B cell (primary cell): ENCODE results near the gene LRIG1. TPM values are rescaled to one million over a fixed set of nuclear protein-coding genes. Genes with fewer than 3 reads are reported as not detected.

Experiments
- ATAC-seq: fragments of 200-7000 bp; cut with Tn5 transposase; one replicate; pipeline ENCODE4 v1.10.0; 2021; ENCODE audit warnings: low read depth, mild to moderate bottlenecking, moderate number of reproducible peaks, moderate library complexity
- CTCF ChIA-PET: fragments of 350-600 bp; sonication (Branson Sonifier 250); formaldehyde crosslinking; loops from one replicate; lab custom pipeline; 2021; ENCODE audit warnings: antibody characterized with exemption, inconsistent platforms; lab: Charles Lee
- POLR2A ChIA-PET: fragments of 350-600 bp; sonication (Branson Sonifier 250); formaldehyde crosslinking; loops from one replicate; lab custom pipeline; 2021; ENCODE audit warnings: antibody characterized with exemption; lab: Charles Lee
- DNase-seq: peaks from one replicate; pipeline ENCODE4 v3.0.0; 2013
- H2AFZ ChIP-seq: 2 replicates; pipeline ENCODE4 v1.6.1; 2012; ENCODE audit warnings: mild to moderate bottlenecking, low read depth, low read length; ENCODE audit not compliant: insufficient read depth, poor library complexity, severe bottlenecking
- H3K27ac ChIP-seq, 2 donors: 1 replicate in 1 of 2; 2 replicates in 1 of 2; pipeline ENCODE4 v1.5.1; 2012 to 2013; ENCODE audit warnings: low read length in 2 of 2, mild to moderate bottlenecking in 2 of 2, moderate library complexity in 1 of 2
- H3K27me3 ChIP-seq, 4 experiments: fragments of 200-600 bp in 1 of 4; sonication (generic) in 1 of 4; replicated peaks in 1 of 4; 1 replicate in 2 of 4; 2 replicates in 2 of 4; pipeline versions ENCODE4 v1.6.1 to v1.7.0; 2013 to 2016; ENCODE audit warnings: low read length in 3 of 4, mild to moderate bottlenecking in 2 of 4, mixed read lengths in 1 of 4, moderate library complexity in 1 of 4; ENCODE audit not compliant: insufficient read depth in 4 of 4, control insufficient read depth in 3 of 4; ENCODE audit errors: control extremely low read depth in 1 of 4
- H3K36me3 ChIP-seq, 2 experiments: replicated peaks in 1 of 2; 1 replicate in 1 of 2; 2 replicates in 1 of 2; pipeline versions ENCODE4 v1.6.1 to v1.7.1; 2013; ENCODE audit warnings: low read length in 1 of 2; ENCODE audit not compliant: insufficient read depth in 2 of 2, control insufficient read depth in 1 of 2; ENCODE audit errors: control extremely low read depth in 1 of 2, extremely low read depth in 1 of 2
- H3K4me1 ChIP-seq, 2 donors: fragments of 200-600 bp in 1 of 2; sonication (generic) in 1 of 2; 1 replicate in 1 of 2; 2 replicates in 1 of 2; pipeline versions ENCODE4 v1.5.1 to v1.6.1; 2013 to 2017; ENCODE audit warnings: low read length in 2 of 2; ENCODE audit not compliant: control insufficient read depth in 2 of 2, insufficient read depth in 2 of 2
- H3K4me2 ChIP-seq: replicated peaks from 2 replicates; pipeline ENCODE3; 2012; ENCODE audit warnings: mild to moderate bottlenecking, low read depth, low read length; ENCODE audit not compliant: poor library complexity, severe bottlenecking
- H3K4me3 ChIP-seq, 5 experiments: fragments of 200-600 bp in 1 of 5; sonication (generic) in 1 of 5; 1 replicate in 3 of 5; 2 replicates in 2 of 5; pipeline versions ENCODE4 v1.5.1 to v1.7.0; 2011 to 2016; ENCODE audit warnings: low read length in 4 of 5, mild to moderate bottlenecking in 4 of 5, low read depth in 2 of 5, control low read depth in 1 of 5, moderate library complexity in 1 of 5; ENCODE audit not compliant: insufficient read depth in 1 of 5; ENCODE audit errors: control extremely low read depth in 1 of 5, extremely low read depth in 1 of 5
- H3K79me2 ChIP-seq: fragments of 200-600 bp; sonication (generic); one replicate; pipeline ENCODE4 v1.6.0; 2016; ENCODE audit warnings: low read length; ENCODE audit not compliant: control insufficient read depth, insufficient read depth
- H3K9ac ChIP-seq: fragments of 200-600 bp; sonication (generic); 2 replicates; pipeline ENCODE4 v1.6.1; 2017; ENCODE audit warnings: mild to moderate bottlenecking, low read length, moderate library complexity
- H3K9me3 ChIP-seq, 3 donors: one replicate each; pipeline versions ENCODE4 v1.6.1 to v1.7.1; 2013; ENCODE audit warnings: low read length in 2 of 3; ENCODE audit not compliant: control insufficient read depth in 2 of 3, insufficient read depth in 1 of 3; ENCODE audit errors: control extremely low read depth in 1 of 3
- H4K20me1 ChIP-seq: 2 replicates; pipeline ENCODE4 v1.6.0; 2012; ENCODE audit warnings: mild to moderate bottlenecking, low read length; ENCODE audit not compliant: insufficient read depth, control insufficient read depth, poor library complexity, severe bottlenecking
- H3K27ac Mint-ChIP-seq: one replicate; pipeline ENCODE4 v1.8.0; 2021; ENCODE audit warnings: mixed read lengths
- H3K27me3 Mint-ChIP-seq: one replicate; pipeline ENCODE4 v1.8.0; 2021; ENCODE audit warnings: mixed read lengths
- H3K4me1 Mint-ChIP-seq: one replicate; pipeline ENCODE4 v1.8.0; 2021; ENCODE audit warnings: mixed read lengths
- H3K4me3 Mint-ChIP-seq: one replicate; pipeline ENCODE4 v1.8.0; 2021; ENCODE audit warnings: mixed read lengths
- H3K9me3 Mint-ChIP-seq: one replicate; pipeline ENCODE4 v1.8.0; 2022; ENCODE audit warnings: mixed read lengths; ENCODE audit not compliant: insufficient read depth
- EZH2 ChIP-seq: IDR thresholded peaks from 2 replicates; pipeline ENCODE4 v1.6.1; 2012; ENCODE audit warnings: borderline replicate concordance, low read depth, mild to moderate bottlenecking, moderate library complexity, low read length; ENCODE audit not compliant: insufficient read depth, poor library complexity, severe bottlenecking
- WGBS: methylation state at CpG from one replicate; pipeline ENCODE4 v1.1.5; 2013; ENCODE audit warnings: missing lambda C conversion rate; ENCODE audit not compliant: insufficient coverage; 5-methylcytosine and 5-hydroxymethylcytosine counted together
- intact Hi-C: fragments of 100-400 bp; cut with micrococcal nuclease; formaldehyde crosslinking; loops from one replicate; pipeline ENCODE4 v1.10.0; 2022
- polyA plus RNA-seq: library from polyadenylated mRNA; depleted of rRNA; stranded (reverse); fragments of >200 nt; gene quantifications from 2 replicates; pipeline ENCODE4 v1.2.3, GENCODE V29; 2012
- total RNA-seq, 2 donors: library from RNA; stranded (reverse); fragments of 120-200 nt in 1 of 2; gene quantifications; 1 replicate in 1 of 2; 2 replicates in 1 of 2; pipeline versions ENCODE4 v1.2.3 to v1.2.4, GENCODE V29; 2013 to 2022
- TF ChIP-seq, protein P1 (sequence below): fragments of 200-600 bp; IDR thresholded peaks from one replicate; pipeline ENCODE4 v1.8.0; 2022; ENCODE audit warnings: antibody characterized with exemption, mild to moderate bottlenecking

The LRIG1 gene
- total and polyA plus RNA-seq, 2 donors (not counting 1 experiment from before 2014, with no cell fraction given), result 9.2 to 12.4 TPM

- intact Hi-C loops, result no loop called here
- TF ChIP-seq EZH2, result no peak
- TF ChIP-seq, protein P1, sequence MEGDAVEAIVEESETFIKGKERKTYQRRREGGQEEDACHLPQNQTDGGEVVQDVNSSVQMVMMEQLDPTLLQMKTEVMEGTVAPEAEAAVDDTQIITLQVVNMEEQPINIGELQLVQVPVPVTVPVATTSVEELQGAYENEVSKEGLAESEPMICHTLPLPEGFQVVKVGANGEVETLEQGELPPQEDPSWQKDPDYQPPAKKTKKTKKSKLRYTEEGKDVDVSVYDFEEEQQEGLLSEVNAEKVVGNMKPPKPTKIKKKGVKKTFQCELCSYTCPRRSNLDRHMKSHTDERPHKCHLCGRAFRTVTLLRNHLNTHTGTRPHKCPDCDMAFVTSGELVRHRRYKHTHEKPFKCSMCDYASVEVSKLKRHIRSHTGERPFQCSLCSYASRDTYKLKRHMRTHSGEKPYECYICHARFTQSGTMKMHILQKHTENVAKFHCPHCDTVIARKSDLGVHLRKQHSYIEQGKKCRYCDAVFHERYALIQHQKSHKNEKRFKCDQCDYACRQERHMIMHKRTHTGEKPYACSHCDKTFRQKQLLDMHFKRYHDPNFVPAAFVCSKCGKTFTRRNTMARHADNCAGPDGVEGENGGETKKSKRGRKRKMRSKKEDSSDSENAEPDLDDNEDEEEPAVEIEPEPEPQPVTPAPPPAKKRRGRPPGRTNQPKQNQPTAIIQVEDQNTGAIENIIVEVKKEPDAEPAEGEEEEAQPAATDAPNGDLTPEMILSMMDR, result no peak
- H3K4me3 ChIP-seq, result no peak overlapping the region
- H3K27ac Mint-ChIP-seq, result no peak overlapping the region
- H3K9me3 ChIP-seq, result peaks cover 0 to 6% (median 4%) of the 10 kb centered on the region in 3 donors
- H4K20me1 ChIP-seq, result no peaks in the 10 kb centered on the region
- 70% methylated on average over 6 of the region's 6 CpGs for WGBS
- H3K79me2 ChIP-seq, result peaks cover 10% of the 10 kb centered on the region
- DNase-seq (no peak), ATAC-seq (no peak)
- no peak overlapping the region for H2AFZ ChIP-seq
- ChIA-PET POLR2A (interaction anchor here (1.2 kb wide), 1 partner anchor 15 kb away, joined by 3 read pairs; no protein-coding TSS in a partner anchor), CTCF (interaction anchor here (1.4 kb wide), 1 partner anchor 333 kb away, joined by 5 read pairs; no protein-coding TSS in a partner anchor)
- H3K27me3 ChIP-seq, result peaks cover 0 to 8% (median 0%) of the 10 kb centered on the region in 4 experiments
- H3K4me1 ChIP-seq, result peaks cover 26 to 33% of the 10 kb centered on the region in 2 donors
- peaks cover 3% of the 10 kb centered on the region for H3K9me3 Mint-ChIP-seq
- H3K4me2 ChIP-seq, result peak overlapping the region; percentile 27
- no peak overlapping the region for H3K4me3 Mint-ChIP-seq
- no peak overlapping the region for H3K27ac ChIP-seq
- H3K9ac ChIP-seq, result no peak overlapping the region
- H3K27me3 Mint-ChIP-seq, result no peaks in the 10 kb centered on the region
- no peaks in the 10 kb centered on the region for H3K36me3 ChIP-seq
- peaks cover 40% of the 10 kb centered on the region for H3K4me1 Mint-ChIP-seq
These were observed 18.8 kb downstream of the LRIG1 start for GRCh38 chr3:66482018-66482404.

- POLR2A ChIA-PET, result interaction anchor here (1.2 kb wide), 1 partner anchor 14 kb away, joined by 3 read pairs; no protein-coding TSS in a partner anchor
- H3K27me3 ChIP-seq, result peaks cover 0 to 8% (median 0%) of the 10 kb centered on the region in 4 experiments
- DNase-seq (no peak), ATAC-seq (no peak)
- H4K20me1 ChIP-seq, result no peaks in the 10 kb centered on the region
- H3K9me3 Mint-ChIP-seq, result peaks cover 3% of the 10 kb centered on the region
- H3K4me1 ChIP-seq, result peaks cover 26 to 33% of the 10 kb centered on the region in 2 donors
- H3K36me3 ChIP-seq, result no peaks in the 10 kb centered on the region
- no peak overlapping the region for H3K9ac ChIP-seq
- TF ChIP-seq, protein P1, result no peak
- TF ChIP-seq EZH2, result no peak
- no peak overlapping the region for H3K4me3 ChIP-seq
- H3K27me3 Mint-ChIP-seq, result no peaks in the 10 kb centered on the region
- intact Hi-C loops, result no loop called here
- peak overlapping the region; percentile 27 for H3K4me2 ChIP-seq
- CTCF ChIA-PET, result interaction anchor here (1.4 kb wide), 1 partner anchor 333 kb away, joined by 5 read pairs; no protein-coding TSS in a partner anchor
- no peak overlapping the region for H2AFZ ChIP-seq
- peaks cover 12% of the 10 kb centered on the region for H3K79me2 ChIP-seq
- peak overlapping the region; percentile 27 for H3K4me3 Mint-ChIP-seq
- H3K4me1 Mint-ChIP-seq, result peaks cover 40% of the 10 kb centered on the region
- H3K27ac Mint-ChIP-seq, result no peak overlapping the region
- 33% methylated on average over 6 of the region's 13 CpGs for WGBS
- peaks cover 0 to 6% (median 4%) of the 10 kb centered on the region in 3 donors for H3K9me3 ChIP-seq
- peak overlapping the region in 1 of 2 donors; percentile 8 for H3K27ac ChIP-seq
These were observed 19.5 kb downstream of the LRIG1 start for GRCh38 chr3:66481071-66482017.
